WTC11 (cell line): ENCODE data around the gene LMTK2.

Source experiments
- ATF2 ChIP-seq: sonication (generic); formaldehyde crosslinking; IDR thresholded peaks from 2 replicates; pipeline ENCODE4 v1.8.1; 2022; ENCODE audit warnings: low read depth, missing genetic modification reagents, borderline replicate concordance
- ATF3 ChIP-seq: sonication (generic); formaldehyde crosslinking; conservative IDR thresholded peaks from 2 replicates; pipeline ENCODE4 v1.8.1; 2022; ENCODE audit warnings: mild to moderate bottlenecking, missing genetic modification reagents
- CBFB ChIP-seq: sonication (generic); formaldehyde crosslinking; IDR thresholded peaks from 2 replicates; pipeline ENCODE4 v1.8.1; 2022; ENCODE audit warnings: mild to moderate bottlenecking, low read depth, missing genetic modification reagents
- CREM ChIP-seq: sonication (generic); formaldehyde crosslinking; IDR thresholded peaks from 2 replicates; pipeline ENCODE4 v1.8.1; 2022; ENCODE audit warnings: mild to moderate bottlenecking, missing genetic modification reagents, moderate library complexity
- CTCF ChIP-seq: fragments of 200-600 bp; IDR thresholded peaks from 2 replicates; pipeline ENCODE4 v1.8.0; 2022; ENCODE audit warnings: antibody characterized with exemption
- FOXJ3 ChIP-seq: sonication (generic); formaldehyde crosslinking; IDR thresholded peaks from 2 replicates; pipeline ENCODE4 v1.9.0; 2021; ENCODE audit warnings: missing genetic modification reagents, mild to moderate bottlenecking, borderline replicate concordance
- KAT7 ChIP-seq: sonication (generic); formaldehyde crosslinking; IDR thresholded peaks from 2 replicates; pipeline ENCODE4 v1.8.1; 2023; ENCODE audit warnings: missing genetic modification reagents, mild to moderate bottlenecking, borderline replicate concordance
- PREB ChIP-seq: sonication (generic); formaldehyde crosslinking; IDR thresholded peaks from 2 replicates; pipeline ENCODE4 v1.8.1; 2022; ENCODE audit warnings: mild to moderate bottlenecking, missing genetic modification reagents, moderate library complexity, borderline replicate concordance
- SP1 ChIP-seq: sonication (generic); formaldehyde crosslinking; conservative IDR thresholded peaks from 2 replicates; pipeline ENCODE4 v1.8.1; 2022; ENCODE audit warnings: missing genetic modification reagents
- STAT6 ChIP-seq: sonication (generic); formaldehyde crosslinking; conservative IDR thresholded peaks from 2 replicates; pipeline ENCODE4 v1.8.1; 2023; ENCODE audit warnings: mild to moderate bottlenecking, low read depth, missing genetic modification reagents, moderate library complexity
- ZNF317 ChIP-seq: sonication (generic); formaldehyde crosslinking; IDR thresholded peaks from 2 replicates; pipeline ENCODE4 v1.8.1; 2023; ENCODE audit warnings: low read depth, mild to moderate bottlenecking, moderate library complexity, missing genetic modification reagents, borderline replicate concordance

- TF ChIP-seq CTCF: no peak
- no peak for TF ChIP-seq ZNF317
- TF ChIP-seq ATF2 (CRISPR knock-in tag): no peak
- TF ChIP-seq KAT7 (CRISPR knock-in tag): no peak
- no peak for TF ChIP-seq PREB (CRISPR knock-in tag)
- no peak for TF ChIP-seq SP1 (CRISPR knock-in tag)
- TF ChIP-seq STAT6: no peak
- no peak for TF ChIP-seq FOXJ3
- no peak for TF ChIP-seq CBFB (CRISPR knock-in tag)
- TF ChIP-seq CREM (CRISPR knock-in tag): no peak
- TF ChIP-seq ATF3 (CRISPR knock-in tag): no peak
These were observed 31.1 kb downstream of the LMTK2 start for GRCh38 chr7:98137826-98138151.
